ENCODE measurements around the gene GDF15. TPM values are rescaled to one million over a fixed set of nuclear protein-coding genes. Genes with fewer than 3 reads are reported as not detected.

GDF15 gene
- total RNA-seq, 4 donors from 2014 or later, result 6.8 to 11.6 (median 9.0) TPM

- H3K36me3 ChIP-seq, result no peaks in the 10 kb centered on the region
- H3K9me3 ChIP-seq, result no peaks in the 10 kb centered on the region
- peak overlapping the region; percentile 35 to 79 (median 68) for H3K27ac ChIP-seq
- peak; percentile 48 to 51 for TF ChIP-seq POLR2A (IDR thresholded peaks at IDR 0.05)
- peak; percentile 99 to 100 (median 99) for TF ChIP-seq CTCF (IDR thresholded peaks at IDR 0.05)
- no peaks in the 10 kb centered on the region for H3K27me3 ChIP-seq
- H3K4me1 ChIP-seq, result peaks cover 5 to 23% (median 9%) of the 10 kb centered on the region in 4 donors
- peak; percentile 77 to 94 (median 91) for DNase-seq
- H3K4me3 ChIP-seq, result peak overlapping the region; percentile 29 to 61 (median 46)
Observed at GRCh38 chr19:18388100-18388959, 2.4 kb downstream of the GDF15 start.

GRCh38 chr19:18388960-18389725 lies 3.2 kb downstream of the GDF15 start:
- H3K27ac ChIP-seq, result peak overlapping the region in 3 of 4 donors; percentile 62 to 79 (median 75)
- DNase-seq, result no peak
- H3K9me3 ChIP-seq, result no peaks in the 10 kb centered on the region
- peaks cover 5 to 23% (median 9%) of the 10 kb centered on the region in 4 donors for H3K4me1 ChIP-seq
- peak overlapping the region in 3 of 4 donors; percentile 29 to 61 (median 51) for H3K4me3 ChIP-seq
- TF ChIP-seq CTCF (IDR thresholded peaks at IDR 0.05), result no peak
- TF ChIP-seq POLR2A (IDR thresholded peaks at IDR 0.05), result no peak
- no peaks in the 10 kb centered on the region for H3K36me3 ChIP-seq
- H3K27me3 ChIP-seq, result no peaks in the 10 kb centered on the region

GRCh38 chr19:18389726-18390064 lies 3.7 kb downstream of the GDF15 start:
- DNase-seq, result no peak
- Histone ChIP-seq H3K4me1 (peaks cover 5 to 23% (median 9%) of the 10 kb centered on the region in 4 donors), H3K27me3 (no peaks in the 10 kb centered on the region), H3K9me3 (no peaks in the 10 kb centered on the region), H3K36me3 (no peaks in the 10 kb centered on the region), H3K27ac (no peak overlapping the region), H3K4me3 (no peak overlapping the region)
- TF ChIP-seq CTCF (IDR thresholded peaks at IDR 0.05) (no peak), POLR2A (IDR thresholded peaks at IDR 0.05) (no peak)

GRCh38 chr19:18390065-18390907 lies 4.3 kb downstream of the GDF15 start:
- no peaks in the 10 kb centered on the region for H3K9me3 ChIP-seq
- H3K36me3 ChIP-seq, result no peaks in the 10 kb centered on the region
- DNase-seq, result no peak
- TF ChIP-seq CTCF (IDR thresholded peaks at IDR 0.05) (no peak), POLR2A (IDR thresholded peaks at IDR 0.05) (no peak)
- no peak overlapping the region for H3K27ac ChIP-seq
- H3K4me1 ChIP-seq, result peaks cover 5 to 23% (median 7%) of the 10 kb centered on the region in 4 donors
- no peaks in the 10 kb centered on the region for H3K27me3 ChIP-seq
- no peak overlapping the region for H3K4me3 ChIP-seq

GRCh38 chr19:18391509-18392075 lies 5.6 kb downstream of the GDF15 start:
- Histone ChIP-seq H3K4me3 (no peak overlapping the region), H3K27me3 (no peaks in the 10 kb centered on the region), H3K36me3 (no peaks in the 10 kb centered on the region), H3K9me3 (no peaks in the 10 kb centered on the region), H3K4me1 (peaks cover 5 to 21% (median 7%) of the 10 kb centered on the region in 4 donors), H3K27ac (no peak overlapping the region)
- TF ChIP-seq POLR2A (IDR thresholded peaks at IDR 0.05), result no peak
- no peak for TF ChIP-seq CTCF (IDR thresholded peaks at IDR 0.05)
- no peak for DNase-seq

All from Peyer's patch (tissue), 4 donors.